K562 (cell line): ENCODE data around the gene BNIP3. TPM values are rescaled to one million over a fixed set of nuclear protein-coding genes. Genes with fewer than 3 reads are reported as not detected.

ENCODE experiments used
- ATAC-seq: fragments of 200-7000 bp; cut with Tn5 transposase; 3 replicates; pipeline ENCODE4 v1.9.1; 2020; ENCODE audit warnings: moderate library complexity
- BruUV-seq: library from RNA; stranded (reverse); fragments of 400-500 nt; replicated peaks from 2 replicates; lab custom pipeline; 2021; lab: Mats Ljungman, UMichigan
- CTCF ChIA-PET: fragments of 300-600 bp; formaldehyde crosslinking; extraction: SDS; loops from one replicate; lab custom pipeline; 2021; ENCODE audit warnings: low intra/inter-chr PET ratio; lab: Yijun Ruan, JAX
- POLR2A ChIA-PET: fragments of 300-600, 350-650 bp; sonication (Branson Sonifier 250); formaldehyde crosslinking; extraction: SDS; loops from one replicate; lab custom pipeline; 2021; ENCODE audit warnings: antibody characterized with exemption, inconsistent platforms; lab: Yijun Ruan, JAX
- DNase-seq, 4 experiments: peaks; one replicate each; pipeline versions ENCODE4 v3.0.0 to v3.0.0-alpha.2; 2011 to 2018; ENCODE audit warnings: low spot score in 3 of 4, mixed read lengths in 3 of 4; ENCODE audit errors: extremely low read depth in 1 of 4
- FAIRE-seq: peaks from 2 replicates; lab custom pipeline; 2011; peaks lifted over from hg19 to GRCh38; lab: Jason Lieb, UNC
- H2AFZ ChIP-seq: 2 replicates; pipeline ENCODE4 v1.6.0; 2011; ENCODE audit warnings: low read depth, low read length, control low read depth, inconsistent platforms
- H3K27ac ChIP-seq: fragments of 200-600 bp; 3 replicates; pipeline ENCODE4 v1.8.0; 2011; ENCODE audit warnings: low read depth, mild to moderate bottlenecking, control low read depth, inconsistent platforms, low read length, moderate library complexity, mixed read lengths; ENCODE audit errors: extremely low read depth
- H3K27me3 ChIP-seq, 2 experiments: fragments of 300-600 bp in 1 of 2; 2 replicates in 1 of 2; 3 replicates in 1 of 2; pipeline versions ENCODE4 v1.6.0 to v1.8.0; 2011; ENCODE audit warnings: inconsistent platforms in 2 of 2, low read length in 2 of 2, mild to moderate bottlenecking in 1 of 2, mixed read lengths in 1 of 2, moderate library complexity in 1 of 2; ENCODE audit not compliant: control insufficient read depth in 2 of 2, insufficient read depth in 2 of 2
- H3K36me3 ChIP-seq: fragments of 300-600 bp; 3 replicates; pipeline ENCODE4 v1.8.0; 2011; ENCODE audit warnings: mild to moderate bottlenecking, low read length, inconsistent platforms; ENCODE audit not compliant: control insufficient read depth, insufficient read depth
- H3K4me1 ChIP-seq, 2 experiments: fragments of 200-600 bp in 1 of 2; replicated peaks in 1 of 2; 2 replicates in 1 of 2; 3 replicates in 1 of 2; pipeline versions ENCODE4 v1.5.1 to v1.8.0; 2011; ENCODE audit warnings: inconsistent platforms in 2 of 2, low read length in 2 of 2, mild to moderate bottlenecking in 1 of 2, mixed read lengths in 1 of 2, moderate library complexity in 1 of 2; ENCODE audit not compliant: control insufficient read depth in 2 of 2, insufficient read depth in 2 of 2
- H3K4me2 ChIP-seq: 2 replicates; pipeline ENCODE4 v1.6.1; 2011; ENCODE audit warnings: low read length, control low read depth, inconsistent platforms, mixed read lengths; ENCODE audit not compliant: insufficient read depth
- H3K4me3 ChIP-seq: fragments of 200-600 bp; sonication (generic), shearing (Covaris generic); 2 replicates; pipeline ENCODE4 v1.5.1; 2016; ENCODE audit warnings: control low read depth, inconsistent platforms
- H3K79me2 ChIP-seq: fragments of 200-600 bp; 3 replicates; pipeline ENCODE4 v1.8.0; 2011; ENCODE audit warnings: low read length, inconsistent platforms; ENCODE audit not compliant: control insufficient read depth, insufficient read depth
- H3K9ac ChIP-seq, 2 experiments: 2 replicates each; pipeline versions ENCODE4 v1.6.0 to v1.6.1; 2011; ENCODE audit warnings: low read depth in 2 of 2, low read length in 2 of 2, control low read depth in 1 of 2, inconsistent platforms in 1 of 2, mild to moderate bottlenecking in 1 of 2, mixed read lengths in 1 of 2; ENCODE audit not compliant: insufficient read depth in 1 of 2
- H3K9me1 ChIP-seq: one replicate; pipeline ENCODE4 v1.6.0; 2011; ENCODE audit warnings: inconsistent platforms, mild to moderate bottlenecking, low read length, moderate library complexity; ENCODE audit not compliant: control insufficient read depth, insufficient read depth
- H3K9me3 ChIP-seq: replicated peaks from 2 replicates; pipeline ENCODE4 v1.5.1; 2011; ENCODE audit warnings: low read depth, low read length, inconsistent platforms; ENCODE audit not compliant: control insufficient read depth, insufficient read depth
- H4K20me1 ChIP-seq: replicated peaks from 2 replicates; pipeline ENCODE4 v1.6.1; 2011; ENCODE audit warnings: low read length, inconsistent platforms, mixed read lengths; ENCODE audit not compliant: control insufficient read depth, insufficient read depth
- C11orf30 ChIP-seq: fragments of 450-650 bp; IDR thresholded peaks from 2 replicates; pipeline ENCODE4 v1.6.1; 2016; ENCODE audit warnings: low read depth, mild to moderate bottlenecking
- CREBBP ChIP-seq: IDR thresholded peaks from one replicate; pipeline ENCODE4 v1.6.1; 2012; ENCODE audit warnings: low read depth, mild to moderate bottlenecking, control low read depth, inconsistent platforms, low read length
- MAFF ChIP-seq: IDR thresholded peaks from 2 replicates; pipeline ENCODE4 v1.6.1; 2012; ENCODE audit warnings: low read length, improper control_type of control experiment
- ZNF3 ChIP-seq: fragments of 250-450 bp; sonication (Bioruptor Pico); IDR thresholded peaks from 2 replicates; pipeline ENCODE4 v1.5.0; 2021; ENCODE audit warnings: mild to moderate bottlenecking, moderate library complexity
- ZNF316 ChIP-seq: fragments of 450-650 bp; IDR thresholded peaks from 2 replicates; pipeline ENCODE4 v1.6.1; 2016
- ZNF583 ChIP-seq: fragments of 250-450 bp; sonication (Bioruptor Pico); IDR thresholded peaks from 2 replicates; pipeline ENCODE4 v1.4.0; 2020
- WGBS: fragments of 100-300 bp; shearing (Covaris generic); methylation state at CpG from one replicate; pipeline ENCODE4 v1.1.6; 2016; ENCODE audit warnings: low coverage, mixed read lengths; ENCODE audit not compliant: insufficient coverage; ENCODE audit errors: missing lambda C conversion rate; 5-methylcytosine and 5-hydroxymethylcytosine counted together
- in situ Hi-C: fragments of 300-500 bp; cut with MboI; formaldehyde crosslinking; loops from 4 replicates; pipeline ENCODE4 v1.15.0; 2018; ENCODE audit warnings: inconsistent platforms, mixed read lengths
- intact Hi-C: fragments of 100-400 bp; cut with micrococcal nuclease; formaldehyde crosslinking; loops from 2 replicates; pipeline ENCODE4 v1.14.2; 2022
- polyA plus RNA-seq, 8 experiments: library from polyadenylated mRNA; depleted of rRNA in 4 of 8; stranded (reverse) in 5 of 8; unstranded in 3 of 8; fragments of >200 nt; fragmentation: Nextera tagmentation in 2 of 8; fragmentation: Illumina TruSeq in 1 of 8; extraction: Ambion mirVana in 2 of 8; extraction: Trizol in 1 of 8; gene quantifications; 2 replicates each; pipeline versions ENCODE4 v1.2.1 to v1.2.3, GENCODE V29; 2011 to 2014; ENCODE audit warnings: inconsistent platforms in 1 of 8, missing spikeins in 1 of 8
- total RNA-seq, 7 experiments: library from RNA; depleted of rRNA in 6 of 7; stranded (reverse); fragments of >200 nt in 6 of 7; fragmentation: Illumina TruSeq in 2 of 7; extraction: Trizol in 2 of 7; gene quantifications; 2 replicates each; pipeline versions ENCODE4 v1.2.1 to v1.2.3, GENCODE V29; 2011 to 2021; ENCODE audit warnings: low replicate concordance in 1 of 7

The BNIP3 gene
- total and polyA plus RNA-seq, 9 of the 15 experiments (the other 6 are each of a cell fraction or from before 2014, with no cell fraction given) = 9.2 to 119 (median 42.2) TPM

DNA sequence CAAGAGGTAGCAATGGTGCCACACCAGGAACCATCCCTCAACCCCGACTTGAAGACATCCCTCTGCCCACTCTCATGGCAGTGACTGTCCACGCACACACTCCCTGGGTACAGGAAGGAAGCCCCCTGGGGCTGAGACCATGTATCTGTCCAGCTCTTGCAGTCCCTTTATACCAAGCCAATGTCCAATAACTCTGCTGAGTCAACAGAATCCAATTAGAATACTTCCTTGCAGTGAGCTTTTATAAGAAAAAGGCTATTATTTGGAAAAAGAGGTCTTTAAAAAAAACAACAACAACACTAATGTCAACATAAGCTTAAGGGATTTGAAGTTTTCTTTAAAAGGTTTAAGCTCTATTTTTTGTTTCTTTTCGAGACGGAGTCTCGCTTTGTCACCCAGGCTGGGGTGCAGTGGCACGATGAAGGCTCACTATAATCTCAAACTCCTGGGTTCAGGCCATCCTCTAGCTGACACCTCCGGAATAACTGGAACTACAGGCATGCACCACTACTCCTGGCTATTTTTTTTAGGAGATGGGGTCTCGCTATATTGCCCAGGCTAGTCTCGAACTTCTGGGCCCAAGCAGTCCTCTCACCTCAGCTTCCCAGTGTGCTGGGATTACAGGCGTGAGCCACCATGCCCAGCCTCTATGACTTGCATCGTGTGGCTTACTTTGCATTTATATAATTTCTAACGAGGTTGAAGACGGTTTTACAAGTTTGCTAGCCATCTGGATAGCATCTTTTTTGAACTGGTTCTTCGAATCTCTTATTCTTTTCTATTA is 7.5 kb downstream of the BNIP3 start:
- no peak for DNase-seq
- H3K36me3 ChIP-seq = peaks cover 89% of the 10 kb centered on the region
- POLR2A ChIA-PET = interaction anchor here (1.5 kb wide), 1 partner anchor 49 kb away, joined by 5 read pairs; no protein-coding TSS in a partner anchor
- no peak overlapping the region for H3K4me3 ChIP-seq
- peaks cover 4% of the 10 kb centered on the region for H3K9me1 ChIP-seq
- H4K20me1 ChIP-seq = peaks cover 47% of the 10 kb centered on the region
- BruUV-seq = no TSS peak
- peaks cover 7 to 16% of the 10 kb centered on the region in 2 experiments; a peak in 4 of 5 replicates for H3K4me1 ChIP-seq
- no peak overlapping the region for H2AFZ ChIP-seq
- H3K27me3 ChIP-seq = no peaks in the 10 kb centered on the region
- 80% methylated on average over 13 of the region's 14 CpGs for WGBS
- FAIRE-seq = no peak
- no peaks in the 10 kb centered on the region for H3K9me3 ChIP-seq
- TF ChIP-seq ZNF583 (CRISPR knock-in tag) (no peak), CREBBP (no peak), C11orf30 (peak; percentile 53), MAFF (peak; percentile 28; the same call in 1 of the 2 replicates), ZNF3 (no peak), ZNF316 (peak; percentile 69)
- no peak overlapping the region for H3K4me2 ChIP-seq
- intact Hi-C loops = no loop called here
- in situ Hi-C loops = no loop called here
- H3K9ac ChIP-seq = no peak overlapping the region
- H3K27ac ChIP-seq = no peak overlapping the region
- ATAC-seq = no peak
- CTCF ChIA-PET = no interaction called here
- peaks cover 75% of the 10 kb centered on the region for H3K79me2 ChIP-seq
